MM.1S (cell line): Measurements from ENCODE around the gene PTBP2.
A peak's percentile ranks its signal among the peaks of the same experiment; 100 is the strongest.

Source experiments
- DNase-seq: peaks from one replicate; pipeline ENCODE4 v3.0.0-alpha.2; 2015
- H2AFZ ChIP-seq: fragments of 300-600 bp; sonication (generic); 2 replicates; pipeline ENCODE4 v1.6.0; 2016; ENCODE audit warnings: antibody characterized with exemption, low read length
- H3F3A ChIP-seq: fragments of 300-600 bp; sonication (generic); 2 replicates; pipeline ENCODE4 v1.6.1; 2016; ENCODE audit warnings: mild to moderate bottlenecking, antibody characterized with exemption, low read length, moderate library complexity, mixed read lengths; ENCODE audit not compliant: insufficient read depth
- H3K27ac ChIP-seq: fragments of 300-600 bp; sonication (generic); 2 replicates; pipeline ENCODE4 v1.5.1; 2016; ENCODE audit warnings: mild to moderate bottlenecking, low read length
- H3K27me3 ChIP-seq: fragments of 300-600 bp; sonication (generic); replicated peaks from 2 replicates; pipeline ENCODE4 v1.6.0; 2016; ENCODE audit warnings: low read length; ENCODE audit not compliant: insufficient read depth
- H3K36me3 ChIP-seq: fragments of 300-600 bp; sonication (generic); replicated peaks from 2 replicates; pipeline ENCODE4 v1.6.1; 2016; ENCODE audit warnings: mild to moderate bottlenecking, low read length, mixed read lengths; ENCODE audit not compliant: insufficient read depth
- H3K4me1 ChIP-seq: fragments of 300-600 bp; sonication (generic); 2 replicates; pipeline ENCODE4 v1.6.1; 2016; ENCODE audit warnings: low read length, mixed read lengths
- H3K4me2 ChIP-seq: fragments of 300-600 bp; sonication (generic); 2 replicates; pipeline ENCODE4 v1.6.0; 2016; ENCODE audit warnings: low read depth, low read length
- H3K4me3 ChIP-seq: fragments of 300-600 bp; sonication (generic); 2 replicates; pipeline ENCODE4 v1.5.1; 2016; ENCODE audit warnings: low read length, mixed read lengths
- H3K79me2 ChIP-seq: fragments of 300-600 bp; sonication (generic); 2 replicates; pipeline ENCODE4 v1.6.1; 2016; ENCODE audit warnings: mixed run types, low read length, mixed read lengths
- H3K9ac ChIP-seq: fragments of 300-600 bp; sonication (generic); 2 replicates; pipeline ENCODE4 v1.6.1; 2016; ENCODE audit warnings: low read length, mixed read lengths
- H3K9me2 ChIP-seq: fragments of 300-600 bp; sonication (generic); replicated peaks from 2 replicates; pipeline ENCODE4 v1.6.1; 2016; ENCODE audit warnings: mild to moderate bottlenecking, low read length, mixed read lengths; ENCODE audit not compliant: insufficient read depth
- H3K9me3 ChIP-seq: fragments of 300-600 bp; sonication (generic); replicated peaks from 2 replicates; pipeline ENCODE4 v1.6.1; 2016; ENCODE audit warnings: mild to moderate bottlenecking, low read length, mixed read lengths; ENCODE audit not compliant: insufficient read depth
- H4K20me1 ChIP-seq: fragments of 300-600 bp; sonication (generic); 2 replicates; pipeline ENCODE4 v1.6.1; 2016; ENCODE audit warnings: mild to moderate bottlenecking, low read length, moderate library complexity, mixed read lengths; ENCODE audit not compliant: insufficient read depth
- CTCF ChIP-seq: fragments of 300-600 bp; sonication (generic); IDR thresholded peaks from 2 replicates; pipeline ENCODE4 v1.5.1; 2016; ENCODE audit warnings: antibody characterized with exemption, low read length, mixed read lengths
- EZH2 ChIP-seq: fragments of 300-600 bp; sonication (generic); optimal IDR thresholded peaks from 2 replicates; pipeline ENCODE3; 2017; ENCODE audit warnings: low read depth, mild to moderate bottlenecking, antibody characterized with exemption, low read length, mixed read lengths
- EZH2phosphoT487 ChIP-seq: fragments of 300-600 bp; sonication (generic); IDR thresholded peaks from 2 replicates; pipeline ENCODE4 v1.6.1; 2018; ENCODE audit warnings: antibody characterized with exemption, low read length

The PTBP2 gene

GRCh38 chr1:96843601-96844000 is 122.0 kb downstream of the PTBP2 start:
- Histone ChIP-seq H3K9ac (no peak overlapping the region), H3K9me3 (no peaks in the 10 kb centered on the region), H3K27me3 (no peaks in the 10 kb centered on the region), H3K36me3 (no peaks in the 10 kb centered on the region), H4K20me1 (no peaks in the 10 kb centered on the region), H3K4me2 (no peak overlapping the region), H3K9me2 (no peaks in the 10 kb centered on the region), H3K79me2 (no peaks in the 10 kb centered on the region), H3F3A (no peaks in the 10 kb centered on the region), H3K4me3 (no peak overlapping the region), H3K27ac (no peak overlapping the region), H3K4me1 (no peaks in the 10 kb centered on the region), H2AFZ (no peak overlapping the region)
- DNase-seq = no peak
- no peak for TF ChIP-seq EZH2
- no peak for TF ChIP-seq EZH2phosphoT487
- TF ChIP-seq CTCF = no peak

GRCh38 chr1:96845464-96845863 is 123.9 kb downstream of the PTBP2 start:
- no peaks in the 10 kb centered on the region for H3K9me2 ChIP-seq
- TF ChIP-seq EZH2phosphoT487 (no peak), EZH2 (no peak), CTCF (peak; percentile 10; the same call in 1 of the 2 replicates)
- H3F3A ChIP-seq = no peaks in the 10 kb centered on the region
- H3K79me2 ChIP-seq = no peaks in the 10 kb centered on the region
- H2AFZ ChIP-seq = no peak overlapping the region
- no peak overlapping the region for H3K4me2 ChIP-seq
- DNase-seq = no peak
- H3K27me3 ChIP-seq = no peaks in the 10 kb centered on the region
- H3K9ac ChIP-seq = no peak overlapping the region
- no peak overlapping the region for H3K27ac ChIP-seq
- H3K9me3 ChIP-seq = no peaks in the 10 kb centered on the region
- no peaks in the 10 kb centered on the region for H3K4me1 ChIP-seq
- H3K36me3 ChIP-seq = no peaks in the 10 kb centered on the region
- no peak overlapping the region for H3K4me3 ChIP-seq
- H4K20me1 ChIP-seq = no peaks in the 10 kb centered on the region

DNA sequence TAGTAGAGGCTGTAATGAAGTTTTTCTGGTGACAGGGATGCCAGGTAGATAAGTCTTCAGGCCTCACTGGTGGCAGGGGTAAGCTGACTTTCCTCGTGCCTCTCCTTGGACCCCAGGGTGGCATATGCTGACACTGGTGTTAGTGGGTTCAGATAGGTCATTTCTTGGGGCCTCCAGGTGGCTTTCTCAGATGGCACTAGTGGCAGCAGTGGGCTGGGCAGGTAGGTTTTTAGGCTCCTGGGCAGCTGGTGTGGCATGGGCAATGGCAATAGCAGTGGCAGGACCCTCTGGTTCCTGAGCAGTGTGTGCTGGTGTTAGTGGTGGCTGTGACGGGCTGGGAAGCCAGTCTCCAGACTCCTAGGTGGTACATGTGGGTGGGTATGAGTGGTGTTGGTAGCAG is 140.3 kb downstream of the PTBP2 start:
- Histone ChIP-seq H3K4me1 (no peaks in the 10 kb centered on the region), H3K9me2 (no peaks in the 10 kb centered on the region), H3K27ac (no peak overlapping the region), H3K79me2 (no peaks in the 10 kb centered on the region), H3K4me2 (no peak overlapping the region), H3K4me3 (no peak overlapping the region), H4K20me1 (no peaks in the 10 kb centered on the region), H3K9ac (no peak overlapping the region), H3K36me3 (no peaks in the 10 kb centered on the region), H3F3A (no peaks in the 10 kb centered on the region), H3K9me3 (no peaks in the 10 kb centered on the region), H3K27me3 (no peaks in the 10 kb centered on the region), H2AFZ (no peak overlapping the region)
- no peak for DNase-seq
- TF ChIP-seq EZH2 (no peak), EZH2phosphoT487 (no peak), CTCF (no peak)
